Measurements from ENCODE around the gene HTR7.
A peak's percentile ranks its signal among the peaks of the same experiment; 100 is the strongest.
"Not testable (repeated sequence)": the region's sequence is repeated elsewhere in the genome, so short reads cannot be mapped to it uniquely, and the experiment has no call there.

The HTR7 gene

GRCh38 chr10:90880059-90880719, 22.4 kb upstream of the HTR7 start:
- not testable (repeated sequence) for H3K27ac ChIP-seq (ENCODE audit: low read depth, low read length, severe bottlenecking); H3K9me3 ChIP-seq (ENCODE audit: control insufficient read depth, low read length); H3K4me3 ChIP-seq (ENCODE audit: extremely low read depth, insufficient read depth, low read length, poor library complexity, severe bottlenecking); H3K4me1 ChIP-seq (ENCODE audit: control insufficient read depth, insufficient read depth, low read length, poor library complexity, severe bottlenecking)
- peaks cover 82% of the 10 kb centered on the region for H3K36me3 ChIP-seq (ENCODE audit: control insufficient read depth, insufficient read depth, low read length)
- WGBS, 2 experiments (ENCODE audit: insufficient coverage in 2 of 2): 88 to 90% methylated on average over 5 to 6 of the region's 8 CpGs

- Histone ChIP-seq H3K36me3 (ENCODE audit: control insufficient read depth, insufficient read depth, low read length) (peaks cover 74% of the 10 kb centered on the region), H3K4me3 (ENCODE audit: extremely low read depth, insufficient read depth, low read length, poor library complexity, severe bottlenecking) (no peak overlapping the region), H3K4me1 (ENCODE audit: control insufficient read depth, insufficient read depth, low read length, poor library complexity, severe bottlenecking) (no peaks in the 10 kb centered on the region), H3K9me3 (ENCODE audit: control insufficient read depth, low read length) (no peaks in the 10 kb centered on the region), H3K27ac (ENCODE audit: low read depth, low read length, severe bottlenecking) (no peak overlapping the region)
- WGBS, 2 experiments (ENCODE audit: insufficient coverage in 2 of 2): 100% methylated on average over 1 of the region's 2 CpGs
Observed at GRCh38 chr10:90879062-90879461, 21.2 kb upstream of the HTR7 start.

GRCh38 chr10:90872648-90873020, 14.8 kb upstream of the HTR7 start:
- Histone ChIP-seq H3K9me3 (ENCODE audit: control insufficient read depth, low read length) (peaks cover 4% of the 10 kb centered on the region), H3K4me3 (ENCODE audit: extremely low read depth, insufficient read depth, low read length, poor library complexity, severe bottlenecking) (peak overlapping the region; percentile 94), H3K27ac (ENCODE audit: low read depth, low read length, severe bottlenecking) (peak overlapping the region; percentile 52), H3K4me1 (ENCODE audit: control insufficient read depth, insufficient read depth, low read length, poor library complexity, severe bottlenecking) (peaks cover 13% of the 10 kb centered on the region), H3K36me3 (ENCODE audit: control insufficient read depth, insufficient read depth, low read length) (peaks cover 30% of the 10 kb centered on the region)
- WGBS, 2 experiments (ENCODE audit: insufficient coverage in 2 of 2): 46 to 64% methylated on average over 4 to 8 of the region's 8 CpGs

GRCh38 chr10:90871766-90872647, 14.2 kb upstream of the HTR7 start, which contains the start of gene RPP30:
RPP30 (plus strand) TSS chr10:90871974; CDS start chr10:90871987, 13 bp downstream.
- H3K36me3 ChIP-seq (ENCODE audit: control insufficient read depth, insufficient read depth, low read length): peaks cover 24% of the 10 kb centered on the region
- peak within 1 kb of the TSS; percentile 94 for H3K4me3 ChIP-seq (ENCODE audit: extremely low read depth, insufficient read depth, low read length, poor library complexity, severe bottlenecking)
- peak within 1 kb of the TSS; percentile 63 for H3K27ac ChIP-seq (ENCODE audit: low read depth, low read length, severe bottlenecking)
- 1 to 2% methylated on average over 34 to 41 of the region's 43 CpGs for WGBS, 2 experiments (ENCODE audit: insufficient coverage in 2 of 2)
- H3K9me3 ChIP-seq (ENCODE audit: control insufficient read depth, low read length): peaks cover 4% of the 10 kb centered on the region
- H3K4me1 ChIP-seq (ENCODE audit: control insufficient read depth, insufficient read depth, low read length, poor library complexity, severe bottlenecking): peaks cover 13% of the 10 kb centered on the region

- 0 to 4% methylated on average over 4 to 7 of the region's 14 CpGs for WGBS, 2 experiments (ENCODE audit: insufficient coverage in 2 of 2)
- peak overlapping the region; percentile 63 for H3K27ac ChIP-seq (ENCODE audit: low read depth, low read length, severe bottlenecking)
- H3K4me1 ChIP-seq (ENCODE audit: control insufficient read depth, insufficient read depth, low read length, poor library complexity, severe bottlenecking): peaks cover 13% of the 10 kb centered on the region
- H3K36me3 ChIP-seq (ENCODE audit: control insufficient read depth, insufficient read depth, low read length): peaks cover 18% of the 10 kb centered on the region
- H3K4me3 ChIP-seq (ENCODE audit: extremely low read depth, insufficient read depth, low read length, poor library complexity, severe bottlenecking): peak overlapping the region; percentile 94
- H3K9me3 ChIP-seq (ENCODE audit: control insufficient read depth, low read length): peaks cover 4% of the 10 kb centered on the region
Observed at GRCh38 chr10:90871279-90871765, 13.5 kb upstream of the HTR7 start.

GRCh38 chr10:90866050-90866598, 8.3 kb upstream of the HTR7 start:
- Histone ChIP-seq H3K27ac (ENCODE audit: low read depth, low read length, severe bottlenecking) (no peak overlapping the region), H3K9me3 (ENCODE audit: control insufficient read depth, low read length) (peaks cover 4% of the 10 kb centered on the region), H3K4me1 (ENCODE audit: control insufficient read depth, insufficient read depth, low read length, poor library complexity, severe bottlenecking) (no peaks in the 10 kb centered on the region), H3K36me3 (ENCODE audit: control insufficient read depth, insufficient read depth, low read length) (no peaks in the 10 kb centered on the region), H3K4me3 (ENCODE audit: extremely low read depth, insufficient read depth, low read length, poor library complexity, severe bottlenecking) (no peak overlapping the region)
- 95 to 97% methylated on average over 4 of the region's 4 CpGs for WGBS, 2 experiments (ENCODE audit: insufficient coverage in 2 of 2)

- Histone ChIP-seq H3K27ac (ENCODE audit: low read depth, low read length, severe bottlenecking) (no peak overlapping the region), H3K4me3 (ENCODE audit: extremely low read depth, insufficient read depth, low read length, poor library complexity, severe bottlenecking) (no peak overlapping the region), H3K9me3 (ENCODE audit: control insufficient read depth, low read length) (peaks cover 4% of the 10 kb centered on the region), H3K36me3 (ENCODE audit: control insufficient read depth, insufficient read depth, low read length) (no peaks in the 10 kb centered on the region), H3K4me1 (ENCODE audit: control insufficient read depth, insufficient read depth, low read length, poor library complexity, severe bottlenecking) (no peaks in the 10 kb centered on the region)
- WGBS, 2 experiments (ENCODE audit: insufficient coverage in 2 of 2): 78 to 100% methylated on average over 1 to 3 of the region's 3 CpGs
Observed at GRCh38 chr10:90865401-90865800, 7.6 kb upstream of the HTR7 start.

- no peaks in the 10 kb centered on the region for H3K36me3 ChIP-seq (ENCODE audit: control insufficient read depth, insufficient read depth, low read length)
- H3K27ac ChIP-seq (ENCODE audit: low read depth, low read length, severe bottlenecking): no peak overlapping the region
- WGBS, 2 experiments (ENCODE audit: insufficient coverage in 2 of 2): 58 to 75% methylated on average over 1 of the region's 2 CpGs
- H3K4me1 ChIP-seq (ENCODE audit: control insufficient read depth, insufficient read depth, low read length, poor library complexity, severe bottlenecking): peaks cover 9% of the 10 kb centered on the region
- H3K4me3 ChIP-seq (ENCODE audit: extremely low read depth, insufficient read depth, low read length, poor library complexity, severe bottlenecking): no peak overlapping the region
- no peaks in the 10 kb centered on the region for H3K9me3 ChIP-seq (ENCODE audit: control insufficient read depth, low read length)
Observed at GRCh38 chr10:90862908-90863514, 5.2 kb upstream of the HTR7 start.

- Histone ChIP-seq H3K36me3 (ENCODE audit: control insufficient read depth, insufficient read depth, low read length) (no peaks in the 10 kb centered on the region), H3K9me3 (ENCODE audit: control insufficient read depth, low read length) (no peaks in the 10 kb centered on the region), H3K4me1 (ENCODE audit: control insufficient read depth, insufficient read depth, low read length, poor library complexity, severe bottlenecking) (peaks cover 9% of the 10 kb centered on the region), H3K27ac (ENCODE audit: low read depth, low read length, severe bottlenecking) (no peak overlapping the region), H3K4me3 (ENCODE audit: extremely low read depth, insufficient read depth, low read length, poor library complexity, severe bottlenecking) (no peak overlapping the region)
- WGBS, 2 experiments (ENCODE audit: insufficient coverage in 2 of 2): 80 to 83% methylated on average over 1 of the region's 1 CpG
Observed at GRCh38 chr10:90860790-90861189, 3.0 kb upstream of the HTR7 start.

GRCh38 chr10:90859321-90859751, 1.5 kb upstream of the HTR7 start:
- WGBS, 2 experiments (ENCODE audit: insufficient coverage in 2 of 2): 100% methylated on average over 1 of the region's 5 CpGs; no CpG with 5 or more reads in 1 of the 2 experiments
- no peak overlapping the region for H3K4me3 ChIP-seq (ENCODE audit: extremely low read depth, insufficient read depth, low read length, poor library complexity, severe bottlenecking)
- no peaks in the 10 kb centered on the region for H3K9me3 ChIP-seq (ENCODE audit: control insufficient read depth, low read length)
- H3K4me1 ChIP-seq (ENCODE audit: control insufficient read depth, insufficient read depth, low read length, poor library complexity, severe bottlenecking): peaks cover 9% of the 10 kb centered on the region
- H3K27ac ChIP-seq (ENCODE audit: low read depth, low read length, severe bottlenecking): no peak overlapping the region
- H3K36me3 ChIP-seq (ENCODE audit: control insufficient read depth, insufficient read depth, low read length): no peaks in the 10 kb centered on the region
